Cardiac septum (tissue), 1 donor: ENCODE data around the gene SEPHS1. TPM values are rescaled to one million over a fixed set of nuclear protein-coding genes. Genes with fewer than 3 reads are reported as not detected.

Experiments used
- total RNA-seq: library from RNA; stranded (reverse); fragmentation: NEBNext Ultra II Directional; extraction: Animal tissue kit (Norgen Biotek cat#: 25700); gene quantifications from one replicate; pipeline ENCODE4 v1.2.1, GENCODE V29; 2021
- donor health status: DM: no; HTN: no; CAD: no.

Gene SEPHS1
- total RNA-seq, 1 donor from 2014 or later: 30.4 TPM

Other genes with a start within 250 kb of the SEPHS1 start
- 126 TPM for gene OPTN, start 248.1 kb downstream of the SEPHS1 start, total RNA-seq
- gene MCM10, start 186.7 kb downstream of the SEPHS1 start, total RNA-seq: 0.22 TPM
- gene UCMA, start 113.9 kb downstream of the SEPHS1 start, total RNA-seq: not detected
- gene PHYH, start 48.2 kb downstream of the SEPHS1 start, total RNA-seq: 101 TPM
- gene BEND7, start 180.7 kb upstream of the SEPHS1 start, total RNA-seq: 14.0 TPM
- 14.0 TPM for gene PRPF18, start 238.7 kb upstream of the SEPHS1 start, total RNA-seq